Muscle of leg (tissue), 11 donors: ENCODE data around the gene SNRK. TPM values are rescaled to one million over a fixed set of nuclear protein-coding genes. Genes with fewer than 3 reads are reported as not detected.

ENCODE experiments used
- DNase-seq: peaks from one replicate; pipeline ENCODE4 v3.0.0; 2013
- H3K27ac ChIP-seq: one replicate; pipeline ENCODE4 v1.5.1; 2013; ENCODE audit warnings: mild to moderate bottlenecking, low read length, control low read depth
- H3K27me3 ChIP-seq: one replicate; pipeline ENCODE4 v1.6.1; 2013; ENCODE audit warnings: low read length; ENCODE audit not compliant: control insufficient read depth, insufficient read depth
- H3K36me3 ChIP-seq: one replicate; pipeline ENCODE4 v1.6.1; 2013; ENCODE audit warnings: low read length; ENCODE audit not compliant: control insufficient read depth, insufficient read depth
- H3K4me1 ChIP-seq: one replicate; pipeline ENCODE4 v1.6.1; 2013; ENCODE audit warnings: low read length; ENCODE audit not compliant: control insufficient read depth, insufficient read depth
- H3K4me3 ChIP-seq: one replicate; pipeline ENCODE4 v1.5.1; 2013; ENCODE audit warnings: low read length, control low read depth
- H3K9me3 ChIP-seq: replicated peaks from 2 replicates; pipeline ENCODE4 v1.6.1; 2013; ENCODE audit warnings: low read depth, low read length; ENCODE audit not compliant: control insufficient read depth
- WGBS: methylation state at CpG from one replicate; pipeline ENCODE4 v1.1.5; 2013; ENCODE audit warnings: missing lambda C conversion rate; ENCODE audit not compliant: insufficient coverage; 5-methylcytosine and 5-hydroxymethylcytosine counted together
- polyA plus RNA-seq, 8 donors: library from polyadenylated mRNA; unstranded; fragments of 120-200 nt; gene quantifications; one replicate each; pipeline versions ENCODE4 v1.2.1 to v1.2.3, GENCODE V29; 2013; ENCODE audit warnings: inconsistent platforms in 1 of 8, low replicate concordance in 1 of 8; ENCODE audit not compliant: insufficient read length in 8 of 8, insufficient read depth in 1 of 8
- total RNA-seq: library from RNA; stranded (reverse); fragments of 120-200 nt; gene quantifications from one replicate; pipeline ENCODE4 v1.2.4, GENCODE V29; 2013

SNRK gene
- total and polyA plus RNA-seq, 9 donors, result 27.6 to 37.5 (median 31.5) TPM

- no CpG with 5 or more reads among the region's 2 CpGs for WGBS
- Histone ChIP-seq H3K4me1 (peaks cover 16% of the 10 kb centered on the region), H3K36me3 (no peaks in the 10 kb centered on the region), H3K27ac (no peak overlapping the region), H3K4me3 (no peak overlapping the region), H3K9me3 (no peaks in the 10 kb centered on the region), H3K27me3 (no peaks in the 10 kb centered on the region)
- DNase-seq, result no peak
Observed at GRCh38 chr3:43378066-43378935, 92.0 kb downstream of the SNRK start.

GRCh38 chr3:43379343-43379742 lies 93.0 kb downstream of the SNRK start:
- Histone ChIP-seq H3K9me3 (peaks cover 3% of the 10 kb centered on the region), H3K27me3 (no peaks in the 10 kb centered on the region), H3K36me3 (no peaks in the 10 kb centered on the region), H3K4me1 (peaks cover 6% of the 10 kb centered on the region), H3K4me3 (no peak overlapping the region), H3K27ac (no peak overlapping the region)
- 0% methylated on average over 1 of the region's 3 CpGs for WGBS
- DNase-seq, result peak; percentile 78

- Histone ChIP-seq H3K27ac (no peak overlapping the region), H3K4me3 (no peak overlapping the region), H3K4me1 (peaks cover 24% of the 10 kb centered on the region), H3K27me3 (no peaks in the 10 kb centered on the region), H3K36me3 (no peaks in the 10 kb centered on the region), H3K9me3 (peaks cover 5% of the 10 kb centered on the region)
- DNase-seq, result peak; percentile 32
- WGBS, result 100% methylated on average over 1 of the region's 5 CpGs
Observed at GRCh38 chr3:43388175-43388574, 101.8 kb downstream of the SNRK start.

GRCh38 chr3:43388915-43389314 lies 102.6 kb downstream of the SNRK start:
- peak overlapping the region; percentile 82 for H3K27ac ChIP-seq
- no peaks in the 10 kb centered on the region for H3K27me3 ChIP-seq
- H3K36me3 ChIP-seq, result no peaks in the 10 kb centered on the region
- peaks cover 27% of the 10 kb centered on the region for H3K4me1 ChIP-seq
- H3K9me3 ChIP-seq, result peaks cover 2% of the 10 kb centered on the region
- DNase-seq, result no peak
- no peak overlapping the region for H3K4me3 ChIP-seq

- Histone ChIP-seq H3K27me3 (no peaks in the 10 kb centered on the region), H3K36me3 (no peaks in the 10 kb centered on the region), H3K9me3 (peaks cover 2% of the 10 kb centered on the region), H3K4me3 (no peak overlapping the region), H3K27ac (peak overlapping the region; percentile 82), H3K4me1 (peaks cover 31% of the 10 kb centered on the region)
- DNase-seq, result peak; percentile 78
- WGBS, result 84% methylated on average over 7 of the region's 10 CpGs
Observed at GRCh38 chr3:43389388-43390254, 103.3 kb downstream of the SNRK start.

GRCh38 chr3:43390255-43390588 lies 103.9 kb downstream of the SNRK start:
- peak; percentile 56 for DNase-seq
- WGBS, result no CpG with 5 or more reads among the region's 1 CpG
- no peak overlapping the region for H3K4me3 ChIP-seq
- peaks cover 2% of the 10 kb centered on the region for H3K9me3 ChIP-seq
- no peaks in the 10 kb centered on the region for H3K36me3 ChIP-seq
- peak overlapping the region; percentile 82 for H3K27ac ChIP-seq
- H3K4me1 ChIP-seq, result peaks cover 32% of the 10 kb centered on the region
- no peaks in the 10 kb centered on the region for H3K27me3 ChIP-seq

GRCh38 chr3:43391621-43392020 lies 105.3 kb downstream of the SNRK start:
- Histone ChIP-seq H3K27ac (no peak overlapping the region), H3K36me3 (no peaks in the 10 kb centered on the region), H3K27me3 (no peaks in the 10 kb centered on the region), H3K4me3 (no peak overlapping the region), H3K9me3 (no peaks in the 10 kb centered on the region), H3K4me1 (peaks cover 32% of the 10 kb centered on the region)
- no peak for DNase-seq
- WGBS, result 100% methylated on average over 1 of the region's 1 CpG

GRCh38 chr3:43394041-43394554 lies 107.8 kb downstream of the SNRK start:
- 34% methylated on average over 2 of the region's 2 CpGs for WGBS
- Histone ChIP-seq H3K4me1 (peaks cover 21% of the 10 kb centered on the region), H3K9me3 (no peaks in the 10 kb centered on the region), H3K36me3 (no peaks in the 10 kb centered on the region), H3K4me3 (no peak overlapping the region), H3K27ac (peak overlapping the region; percentile 62), H3K27me3 (no peaks in the 10 kb centered on the region)
- DNase-seq, result peak; percentile 80

- 88% methylated on average over 3 of the region's 6 CpGs for WGBS
- Histone ChIP-seq H3K36me3 (no peaks in the 10 kb centered on the region), H3K27me3 (no peaks in the 10 kb centered on the region), H3K4me3 (no peak overlapping the region), H3K9me3 (no peaks in the 10 kb centered on the region), H3K27ac (no peak overlapping the region), H3K4me1 (peaks cover 10% of the 10 kb centered on the region)
- DNase-seq, result no peak
Observed at GRCh38 chr3:43399034-43399433, 112.7 kb downstream of the SNRK start.

- no peaks in the 10 kb centered on the region for H3K27me3 ChIP-seq
- DNase-seq, result peak; percentile 64
- H3K27ac ChIP-seq, result no peak overlapping the region
- peaks cover 7% of the 10 kb centered on the region for H3K4me1 ChIP-seq
- no peak overlapping the region for H3K4me3 ChIP-seq
- no CpG with 5 or more reads among the region's 1 CpG for WGBS
- no peaks in the 10 kb centered on the region for H3K9me3 ChIP-seq
- H3K36me3 ChIP-seq, result no peaks in the 10 kb centered on the region
Observed at GRCh38 chr3:43400167-43400566, 113.8 kb downstream of the SNRK start.
